ENCODE data around the gene DRICH1. TPM values are rescaled to one million over a fixed set of nuclear protein-coding genes. Genes with fewer than 3 reads are reported as not detected.

DRICH1 gene
- polyA plus RNA-seq, 1 of the 3 experiments (the other 2 are of a cell fraction): 0.21 TPM

- no peaks in the 10 kb centered on the region for H3K79me2 ChIP-seq (ENCODE audit: insufficient read depth)
- no peaks in the 10 kb centered on the region for H3F3A ChIP-seq (replicated peaks; ENCODE audit: insufficient read depth)
- no peak for TF ChIP-seq FOSL2 (IDR thresholded peaks at IDR 0.05; ENCODE audit: borderline replicate concordance, low read depth)
- TF ChIP-seq EP300 (IDR thresholded peaks at IDR 0.05; ENCODE audit: borderline replicate concordance in 1 of 2, low read depth in 1 of 2, low read length in 1 of 2): no peak
- TF ChIP-seq MXI1 (IDR thresholded peaks at IDR 0.05; ENCODE audit: low read depth, low read length): no peak
- TF ChIP-seq, protein P1, sequence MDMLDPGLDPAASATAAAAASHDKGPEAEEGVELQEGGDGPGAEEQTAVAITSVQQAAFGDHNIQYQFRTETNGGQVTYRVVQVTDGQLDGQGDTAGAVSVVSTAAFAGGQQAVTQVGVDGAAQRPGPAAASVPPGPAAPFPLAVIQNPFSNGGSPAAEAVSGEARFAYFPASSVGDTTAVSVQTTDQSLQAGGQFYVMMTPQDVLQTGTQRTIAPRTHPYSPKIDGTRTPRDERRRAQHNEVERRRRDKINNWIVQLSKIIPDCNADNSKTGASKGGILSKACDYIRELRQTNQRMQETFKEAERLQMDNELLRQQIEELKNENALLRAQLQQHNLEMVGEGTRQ (IDR thresholded peaks at IDR 0.05; ENCODE audit: borderline replicate concordance, low read depth, low read length): no peak
- TF ChIP-seq, protein P2, sequence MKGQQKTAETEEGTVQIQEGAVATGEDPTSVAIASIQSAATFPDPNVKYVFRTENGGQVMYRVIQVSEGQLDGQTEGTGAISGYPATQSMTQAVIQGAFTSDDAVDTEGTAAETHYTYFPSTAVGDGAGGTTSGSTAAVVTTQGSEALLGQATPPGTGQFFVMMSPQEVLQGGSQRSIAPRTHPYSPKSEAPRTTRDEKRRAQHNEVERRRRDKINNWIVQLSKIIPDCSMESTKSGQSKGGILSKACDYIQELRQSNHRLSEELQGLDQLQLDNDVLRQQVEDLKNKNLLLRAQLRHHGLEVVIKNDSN (IDR thresholded peaks at IDR 0.05; ENCODE audit: borderline replicate concordance, low read depth): no peak
- H3K9me3 ChIP-seq: no peaks in the 10 kb centered on the region
- H3K27ac ChIP-seq (ENCODE audit: low read depth in 2 of 2, low read length in 1 of 2): no peak within 1 kb of the TSS
- H3K9ac ChIP-seq: no peak within 1 kb of the TSS
- H2AFZ ChIP-seq (ENCODE audit: low read depth): no peak within 1 kb of the TSS
- DNase-seq: no peak
- H3K4me2 ChIP-seq: no peak within 1 kb of the TSS
- H3K36me3 ChIP-seq (replicated peaks in 1 of 2; ENCODE audit: control insufficient read depth in 1 of 2, insufficient read depth in 2 of 2, low read length in 1 of 2): no peaks in the 10 kb centered on the region
- H4K20me1 ChIP-seq (ENCODE audit: insufficient read depth): no peaks in the 10 kb centered on the region
- H3K9me2 ChIP-seq: no peaks in the 10 kb centered on the region
- no peak within 1 kb of the TSS for H3K4me3 ChIP-seq (ENCODE audit: low read depth in 2 of 2, low read length in 1 of 2)
- H3K27me3 ChIP-seq (ENCODE audit: insufficient read depth): 0 out of 2 replicates have a peak, but pooled peaks cover 6% of the 10 kb centered on the region
- no peaks in the 10 kb centered on the region for H3K4me1 ChIP-seq (ENCODE audit: control insufficient read depth in 1 of 2, insufficient read depth in 2 of 2, low read depth in 1 of 2, low read length in 1 of 2)
- ChIA-PET POLR2A (no interaction called here), CTCF (interaction anchor here (0.8 to 6.2 kb wide), 4 partner anchors 10 to 194 kb away, joined by 3 to 38 read pairs (median 4); partner anchors contain the start of gene CHCHD10)
- WGBS (ENCODE audit: low lambda C conversion rate): 59% methylated on average over 10 of the region's 12 CpGs
Observed at GRCh38 chr22:23579870-23580575, 52.1 kb downstream of the DRICH1 start, which contains the start of gene IGLL1. Gene IGLL1 (minus strand): TSS chr22:23580290. CDS start chr22:23580190, 100 bp downstream.

DNA sequence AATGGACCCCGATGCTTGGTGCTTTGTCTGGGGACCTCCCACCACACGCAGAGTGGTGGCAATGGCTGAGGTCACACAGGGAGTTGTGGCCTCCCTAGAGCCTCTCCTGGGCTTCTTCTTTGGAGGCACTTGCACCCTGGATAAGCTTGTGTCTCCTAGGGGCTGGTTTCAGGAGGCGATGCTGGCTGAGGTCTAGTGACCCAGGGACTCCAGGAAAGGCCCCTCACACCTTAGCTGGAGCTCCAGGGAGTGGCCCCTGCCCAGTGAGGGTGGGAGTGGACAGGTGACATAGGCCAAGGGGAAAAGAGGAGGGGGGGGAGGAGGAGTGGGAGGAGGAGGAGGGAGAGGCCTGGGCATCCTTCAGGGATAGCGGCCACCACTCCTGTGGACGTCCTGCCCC lies 52.8 kb downstream of the DRICH1 start:
- no peak overlapping the region for H2AFZ ChIP-seq (ENCODE audit: low read depth)
- H3K27me3 ChIP-seq (ENCODE audit: insufficient read depth): 0 out of 2 replicates have a peak, but pooled peaks cover 2% of the 10 kb centered on the region
- CTCF ChIA-PET: interaction anchor here (6.2 kb wide), 1 partner anchor 12 kb away, joined by 38 read pairs; no protein-coding TSS in a partner anchor
- no peak overlapping the region for H3K4me3 ChIP-seq (ENCODE audit: low read depth in 2 of 2, low read length in 1 of 2)
- no peak overlapping the region for H3K27ac ChIP-seq (ENCODE audit: low read depth in 2 of 2, low read length in 1 of 2)
- no peaks in the 10 kb centered on the region for H3K9me3 ChIP-seq
- POLR2A ChIA-PET: no interaction called here
- no peaks in the 10 kb centered on the region for H3K79me2 ChIP-seq (ENCODE audit: insufficient read depth)
- H3K4me1 ChIP-seq (ENCODE audit: control insufficient read depth in 1 of 2, insufficient read depth in 2 of 2, low read depth in 1 of 2, low read length in 1 of 2): no peaks in the 10 kb centered on the region
- H4K20me1 ChIP-seq (ENCODE audit: insufficient read depth): no peaks in the 10 kb centered on the region
- no peaks in the 10 kb centered on the region for H3K9me2 ChIP-seq
- WGBS (ENCODE audit: low lambda C conversion rate): 77% methylated on average over 4 of the region's 5 CpGs
- H3F3A ChIP-seq (replicated peaks; ENCODE audit: insufficient read depth): no peaks in the 10 kb centered on the region
- no peaks in the 10 kb centered on the region for H3K36me3 ChIP-seq (replicated peaks in 1 of 2; ENCODE audit: control insufficient read depth in 1 of 2, insufficient read depth in 2 of 2, low read length in 1 of 2)
- TF ChIP-seq, protein P3, sequence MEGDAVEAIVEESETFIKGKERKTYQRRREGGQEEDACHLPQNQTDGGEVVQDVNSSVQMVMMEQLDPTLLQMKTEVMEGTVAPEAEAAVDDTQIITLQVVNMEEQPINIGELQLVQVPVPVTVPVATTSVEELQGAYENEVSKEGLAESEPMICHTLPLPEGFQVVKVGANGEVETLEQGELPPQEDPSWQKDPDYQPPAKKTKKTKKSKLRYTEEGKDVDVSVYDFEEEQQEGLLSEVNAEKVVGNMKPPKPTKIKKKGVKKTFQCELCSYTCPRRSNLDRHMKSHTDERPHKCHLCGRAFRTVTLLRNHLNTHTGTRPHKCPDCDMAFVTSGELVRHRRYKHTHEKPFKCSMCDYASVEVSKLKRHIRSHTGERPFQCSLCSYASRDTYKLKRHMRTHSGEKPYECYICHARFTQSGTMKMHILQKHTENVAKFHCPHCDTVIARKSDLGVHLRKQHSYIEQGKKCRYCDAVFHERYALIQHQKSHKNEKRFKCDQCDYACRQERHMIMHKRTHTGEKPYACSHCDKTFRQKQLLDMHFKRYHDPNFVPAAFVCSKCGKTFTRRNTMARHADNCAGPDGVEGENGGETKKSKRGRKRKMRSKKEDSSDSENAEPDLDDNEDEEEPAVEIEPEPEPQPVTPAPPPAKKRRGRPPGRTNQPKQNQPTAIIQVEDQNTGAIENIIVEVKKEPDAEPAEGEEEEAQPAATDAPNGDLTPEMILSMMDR (IDR thresholded peaks at IDR 0.05): no peak
- TF ChIP-seq PBX3 (IDR thresholded peaks at IDR 0.05) (no peak), TEAD4 (IDR thresholded peaks at IDR 0.05; ENCODE audit: borderline replicate concordance, insufficient read depth) (no peak), EZH2phosphoT487 (IDR thresholded peaks at IDR 0.05; ENCODE audit: borderline replicate concordance, low read depth) (no peak)
- no peak overlapping the region for H3K4me2 ChIP-seq
- no peak for DNase-seq
- H3K9ac ChIP-seq: no peak overlapping the region
